Measurements from ENCODE around the gene SLC25A41.

The SLC25A41 gene

GRCh38 chr19:6433663-6434062 is at the start of gene SLC25A41:
Gene SLC25A41 (minus strand): TSS chr19:6433763. CDS start chr19:6433693, 70 bp downstream.
- no peak for DNase-seq

DNA sequence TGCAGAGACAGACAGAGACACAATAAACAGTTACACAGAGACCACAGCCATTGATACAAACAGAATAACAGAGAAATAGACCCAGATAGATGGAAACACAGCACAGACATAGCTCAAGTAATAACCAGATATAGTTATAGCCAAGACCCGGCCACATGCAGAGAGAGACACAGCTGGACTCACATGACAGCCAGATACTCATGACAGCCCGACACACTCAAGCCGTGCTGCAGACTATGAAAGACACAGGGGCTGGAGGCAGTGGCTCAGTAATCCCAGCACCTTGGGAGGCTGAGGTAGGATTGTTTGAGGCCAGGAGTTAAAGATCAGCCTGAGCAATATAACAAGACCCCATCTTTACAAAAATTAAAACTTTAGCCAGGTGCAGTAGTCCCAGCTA is 49.7 kb upstream of the SLC25A41 start:
- no peak for DNase-seq

DNA sequence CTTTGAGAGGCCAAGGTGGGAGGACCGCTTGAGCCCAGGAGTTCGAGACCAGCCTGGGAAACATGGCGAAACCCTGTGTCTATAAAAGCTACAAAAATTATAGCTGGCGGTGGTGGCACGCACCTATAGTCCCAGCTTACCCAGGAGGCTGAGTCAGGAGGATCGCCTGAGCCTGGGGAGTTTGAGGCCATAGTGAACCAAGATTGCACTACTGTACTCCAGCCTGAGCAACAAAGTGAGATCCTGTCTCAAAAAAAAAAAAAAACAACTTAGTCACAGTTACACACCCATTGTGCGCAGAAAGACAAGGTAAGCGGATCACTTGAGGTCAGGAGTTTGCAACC is 48.8 kb upstream of the SLC25A41 start:
- no peak for DNase-seq

DNA sequence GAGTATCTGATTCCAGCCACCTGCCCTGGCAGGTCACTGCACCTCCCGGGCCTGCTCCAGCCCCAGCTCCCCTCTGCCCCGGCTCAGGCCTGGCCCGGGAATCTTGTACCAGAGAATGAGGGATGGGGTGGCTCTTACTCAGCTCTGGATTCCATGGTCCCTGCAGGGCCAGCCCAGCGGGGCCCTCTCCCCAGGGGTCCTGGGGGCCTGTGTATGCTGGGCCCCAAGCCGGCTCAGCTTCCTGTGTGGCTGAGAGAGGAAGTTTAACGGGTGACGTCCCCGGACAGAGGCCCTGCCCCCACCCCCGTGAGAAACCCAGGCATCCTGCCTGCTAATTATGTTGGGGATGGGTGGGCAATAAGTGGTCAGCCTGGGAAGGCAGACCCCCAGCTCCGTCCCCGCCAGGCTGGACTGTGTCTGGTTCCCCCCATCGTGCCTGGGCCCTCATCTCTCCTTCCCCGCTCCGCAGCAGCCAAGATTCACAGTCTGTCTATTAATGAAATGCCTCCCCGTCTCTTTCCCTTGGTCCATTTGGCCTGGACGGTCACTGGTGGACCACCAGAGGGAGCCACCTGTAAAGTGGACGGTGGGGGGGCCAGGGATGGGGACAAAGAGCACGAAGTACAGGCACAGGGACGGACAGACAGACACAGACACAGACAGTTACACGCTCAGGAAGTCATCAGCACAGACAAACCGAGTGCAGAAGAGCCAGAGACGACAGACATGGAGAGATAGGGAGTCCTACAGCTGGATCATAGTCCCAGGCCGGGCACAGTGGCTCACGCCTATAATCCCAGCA is 48.2 kb upstream of the SLC25A41 start, which contains the start of gene DENND1C:
DENND1C (minus strand) TSS at position 247 of the 802 bp plus-strand sequence; CDS start at position 155, 92 bp downstream.
- DNase-seq, result peak in 41 of 51 donors; percentile 5 to 70 (median 30)

- DNase-seq, result no peak
Measured at GRCh38 chr19:6480848-6481415, 47.4 kb upstream of the SLC25A41 start.

DNA sequence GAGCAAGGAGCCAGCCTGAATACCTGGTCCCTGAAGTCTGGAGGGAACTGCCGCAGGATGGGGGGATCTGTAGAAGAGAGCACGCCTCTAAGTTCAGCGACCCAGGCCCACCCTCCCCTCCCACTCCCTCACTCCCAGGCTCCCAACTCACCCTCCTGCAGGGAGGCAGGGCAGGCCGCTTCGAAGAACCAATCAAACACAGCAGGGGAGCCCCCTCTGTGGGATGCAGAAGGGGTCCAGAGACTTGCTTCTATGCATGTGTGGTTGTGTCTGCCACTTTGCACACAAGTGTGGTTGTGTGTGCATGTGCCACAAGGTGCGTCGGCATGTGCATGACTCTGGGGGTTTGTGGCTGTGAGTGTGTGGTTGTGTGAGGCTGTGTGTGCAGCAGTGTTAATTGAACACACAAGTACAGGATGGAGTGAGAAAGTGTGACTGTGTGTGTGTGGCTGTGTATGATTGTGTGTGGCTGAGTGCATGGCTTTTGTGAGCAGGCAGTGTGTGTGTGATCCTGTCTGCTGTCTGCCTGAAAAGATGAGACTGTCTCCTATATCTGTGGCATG is 46.4 kb upstream of the SLC25A41 start:
- no peak for DNase-seq

DNA sequence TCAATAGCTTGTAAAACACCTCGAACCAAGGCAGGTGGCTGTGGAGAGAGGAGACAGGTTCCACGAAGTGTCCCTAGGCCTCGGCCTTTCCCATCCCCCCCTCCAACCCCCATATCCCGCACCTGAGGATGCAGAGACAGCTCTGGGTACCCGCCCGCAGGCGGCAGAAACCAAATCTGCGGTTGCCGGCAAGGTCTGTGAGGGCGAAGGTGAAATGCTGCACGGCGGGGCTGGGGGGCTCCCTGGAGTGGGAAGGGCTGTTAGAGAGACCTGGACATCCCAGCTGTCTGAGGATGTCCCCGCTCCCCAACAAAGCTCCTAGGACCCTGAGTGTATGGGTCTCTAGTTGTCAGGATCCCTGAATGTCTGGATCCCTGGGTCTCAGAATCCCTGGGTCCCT is 45.3 kb upstream of the SLC25A41 start:
- no peak for DNase-seq

GRCh38 chr19:6476896-6477431 is 43.4 kb upstream of the SLC25A41 start:
- no peak for DNase-seq

- peak in 34 of 51 donors; percentile 5 to 78 (median 39) for DNase-seq
Measured at GRCh38 chr19:6476155-6476895, 42.8 kb upstream of the SLC25A41 start.

DNA sequence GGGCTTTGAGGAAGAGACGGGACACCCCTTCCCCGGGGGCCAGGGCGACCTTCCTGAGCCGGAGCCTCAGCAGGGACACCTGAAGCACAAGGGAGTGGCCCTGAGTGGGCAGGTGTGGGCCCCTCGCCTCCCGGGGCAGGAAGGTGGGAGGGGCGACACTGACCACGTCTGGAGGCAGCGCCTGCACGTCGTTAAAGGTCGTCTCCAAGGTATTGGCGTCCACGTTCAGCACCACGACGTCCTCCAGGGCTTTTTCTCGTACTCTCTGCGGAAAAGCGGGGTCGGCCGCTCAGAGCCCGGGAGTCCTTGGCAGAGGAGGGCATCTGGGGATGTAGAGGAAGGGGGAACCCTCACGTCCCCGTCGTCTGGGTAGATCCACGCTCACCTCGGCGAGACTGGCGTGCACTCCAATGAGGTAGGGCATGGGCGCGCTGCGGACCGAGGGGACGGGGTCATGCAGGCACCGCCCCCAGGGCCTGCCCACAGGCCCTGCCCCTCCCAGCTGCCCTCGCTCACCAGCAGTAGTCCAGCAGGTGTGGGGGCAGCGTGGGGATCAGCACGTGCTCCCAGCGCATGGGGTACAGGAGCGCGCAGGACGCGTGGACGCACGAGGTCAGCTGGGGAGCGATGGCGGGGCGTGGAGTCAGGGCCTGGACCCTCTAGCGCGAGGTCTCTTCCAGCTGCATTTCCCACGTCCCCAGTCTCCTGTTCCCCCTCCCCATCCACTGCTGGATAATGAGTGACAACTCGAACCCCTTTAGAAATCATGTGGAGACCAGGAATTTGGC is 42.0 kb upstream of the SLC25A41 start:
- DNase-seq, result no peak

DNA sequence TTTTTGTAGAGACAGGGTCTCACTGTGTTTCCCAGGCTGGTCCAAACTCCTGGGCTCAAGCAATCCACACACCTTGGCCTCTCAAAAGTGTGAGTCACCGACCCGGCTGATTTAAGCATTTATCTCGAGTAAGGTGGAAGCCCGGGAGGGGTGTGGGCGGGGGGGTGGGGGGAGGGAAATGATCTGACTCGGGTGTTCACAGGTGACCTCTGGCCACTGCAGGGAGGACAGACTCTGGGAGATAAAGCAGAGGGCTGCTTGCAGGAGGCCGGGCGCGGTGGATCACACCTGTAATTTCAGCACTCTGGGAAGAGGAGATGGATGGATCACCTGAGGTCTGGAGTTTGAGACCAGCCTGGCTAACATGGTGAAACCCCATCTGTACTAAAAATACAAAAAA is 40.1 kb upstream of the SLC25A41 start:
- DNase-seq, result no peak

DNA sequence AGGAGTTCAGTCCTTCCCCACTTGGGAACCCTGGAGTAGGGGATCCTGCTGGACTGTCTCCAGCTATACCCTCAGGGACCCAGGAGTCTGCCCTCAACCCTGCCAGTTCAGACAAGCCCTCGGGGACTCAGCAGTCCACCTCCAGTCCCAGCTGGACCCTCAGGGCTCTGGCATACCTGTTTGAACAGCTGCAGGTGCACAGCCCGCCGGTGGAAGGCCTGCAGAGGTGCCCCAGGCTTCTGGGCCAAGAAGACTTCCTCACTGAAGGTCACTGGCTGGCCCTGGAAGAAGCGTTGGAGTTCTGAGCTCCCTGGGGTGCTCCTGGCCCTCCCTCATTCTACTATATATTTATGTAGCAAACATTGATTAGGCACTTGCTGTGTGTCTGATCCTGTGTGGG is 39.1 kb upstream of the SLC25A41 start:
- DNase-seq, result no peak

DNA sequence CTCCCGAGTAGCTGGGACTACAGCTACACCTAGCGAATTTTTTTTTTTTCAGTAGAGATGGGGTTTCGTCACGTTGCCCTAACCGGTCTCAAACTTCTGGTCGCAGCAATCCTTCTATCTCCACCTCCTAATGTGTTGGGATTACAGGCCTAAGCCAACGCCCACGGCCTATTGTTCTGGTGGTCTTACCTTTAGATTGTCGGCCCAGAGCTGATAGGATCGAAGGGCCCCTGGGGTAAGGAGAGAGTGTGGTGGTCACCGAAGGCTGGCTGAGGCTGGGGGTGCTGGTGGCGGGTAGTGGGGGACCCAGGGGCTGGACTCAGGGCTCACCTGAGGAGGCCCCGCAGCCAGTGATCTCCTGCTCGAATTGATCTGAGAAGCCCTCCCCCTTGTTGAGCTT is 37.5 kb upstream of the SLC25A41 start:
- DNase-seq, result no peak

DNA sequence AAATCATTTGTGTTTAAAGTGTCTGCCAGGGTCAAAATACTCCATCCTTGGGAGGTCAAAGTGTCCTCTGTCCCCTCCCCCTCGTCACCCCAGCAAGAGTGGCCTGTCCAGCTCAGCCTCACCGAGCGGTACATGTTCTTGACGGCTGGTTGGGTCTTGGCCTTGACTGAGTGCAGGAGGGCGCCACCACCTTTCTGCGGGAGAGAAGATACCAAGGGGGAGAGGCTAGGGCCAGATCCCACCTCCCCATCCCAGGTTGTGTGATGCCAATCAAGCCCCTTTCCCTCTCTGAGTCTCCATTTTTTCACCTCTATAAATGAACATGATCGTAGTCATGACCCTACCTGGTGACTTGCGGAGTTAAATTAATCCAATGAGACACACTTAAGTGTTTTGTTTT is 36.6 kb upstream of the SLC25A41 start:
- DNase-seq, result no peak

GRCh38 chr19:6467384-6467783 is 33.8 kb upstream of the SLC25A41 start:
- DNase-seq, result no peak

DNA sequence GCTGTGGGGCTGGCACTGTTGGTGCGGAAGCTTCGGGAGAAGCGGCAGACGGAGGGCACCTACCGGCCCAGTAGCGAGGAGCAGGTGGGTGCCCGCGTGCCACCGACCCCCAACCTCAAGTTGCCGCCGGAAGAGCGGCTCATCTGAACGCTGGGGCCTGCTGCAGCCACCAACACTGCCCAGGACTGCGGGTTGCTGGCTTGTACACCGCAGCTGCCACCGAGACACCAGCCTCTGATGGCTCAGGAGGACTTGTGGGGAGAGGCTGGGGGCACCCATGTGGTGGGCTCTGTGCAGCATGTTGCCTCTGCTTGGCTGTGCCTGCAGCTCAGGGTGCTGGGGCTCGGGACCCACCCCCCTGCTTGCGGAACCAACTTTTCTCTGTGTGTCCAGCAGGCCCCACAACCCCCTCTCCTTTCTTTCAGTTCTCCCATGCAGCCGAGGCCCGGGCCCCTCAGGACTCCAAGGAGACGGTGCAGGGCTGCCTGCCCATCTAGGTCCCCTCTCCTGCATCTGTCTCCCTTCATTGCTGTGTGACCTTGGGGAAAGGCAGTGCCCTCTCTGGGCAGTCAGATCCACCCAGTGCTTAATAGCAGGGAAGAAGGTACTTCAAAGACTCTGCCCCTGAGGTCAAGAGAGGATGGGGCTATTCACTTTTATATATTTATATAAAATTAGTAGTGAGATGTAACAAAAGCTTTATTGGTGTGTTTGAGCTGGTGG is 33.1 kb upstream of the SLC25A41 start:
- DNase-seq, result no peak

GRCh38 chr19:6465663-6466062 is 32.1 kb upstream of the SLC25A41 start:
- DNase-seq, result no peak

- no peak for DNase-seq
Measured at GRCh38 chr19:6465006-6465405, 31.4 kb upstream of the SLC25A41 start.

DNA sequence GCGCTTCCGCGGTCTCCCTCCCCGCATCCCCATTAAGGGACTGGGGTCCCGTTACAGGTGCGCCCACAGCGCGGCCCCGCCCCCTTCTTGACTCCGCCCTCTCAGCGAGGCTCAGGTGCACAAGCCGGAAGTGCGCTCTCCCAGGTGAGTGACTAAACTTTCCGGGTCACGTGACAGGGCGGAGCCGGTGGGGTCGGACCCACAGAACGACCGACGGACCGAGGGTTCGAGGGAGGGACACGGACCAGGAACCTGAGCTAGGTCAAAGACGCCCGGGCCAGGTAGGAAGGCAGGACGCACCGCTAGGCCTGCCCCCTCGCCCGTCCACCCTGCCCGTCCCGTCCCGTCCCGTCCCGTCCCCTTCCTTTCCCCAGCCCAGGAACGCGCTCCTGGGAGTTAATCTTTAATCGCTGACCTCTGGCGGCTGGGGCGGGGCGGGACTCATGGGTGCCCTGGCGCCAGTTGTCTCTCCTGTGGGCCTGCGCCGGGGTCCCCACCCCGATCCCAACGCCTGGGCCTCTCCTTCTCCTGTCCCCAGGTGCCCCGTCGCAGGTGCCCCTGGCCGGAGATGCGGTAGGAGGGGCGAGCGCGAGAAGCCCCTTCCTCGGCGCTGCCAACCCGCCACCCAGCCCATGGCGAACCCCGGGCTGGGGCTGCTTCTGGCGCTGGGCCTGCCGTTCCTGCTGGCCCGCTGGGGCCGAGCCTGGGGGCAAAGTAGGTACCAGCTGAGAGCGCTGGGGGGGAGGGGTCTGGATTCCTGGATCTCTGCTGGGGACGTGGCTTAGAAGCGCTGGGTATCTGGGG is 30.7 kb upstream of the SLC25A41 start, which contains the start of gene CRB3:
CRB3 (plus strand) TSS at position 202 of the 804 bp plus-strand sequence; CDS start at position 633, 431 bp downstream.
- no peak for DNase-seq

Data from hypothalamus (tissue), 51 donors.